Mucosa of descending colon (tissue), 3 donors: ENCODE results near the gene SPATS2L. TPM values are rescaled to one million over a fixed set of nuclear protein-coding genes. Genes with fewer than 3 reads are reported as not detected.
A peak's percentile ranks its signal among the peaks of the same experiment; 100 is the strongest.

Experiments used
- ATAC-seq: fragments of 200-7000 bp; cut with Tn5 transposase; one replicate; pipeline ENCODE4 v1.9.1; 2020; ENCODE audit warnings: mild to moderate bottlenecking, moderate library complexity
- DNase-seq, 3 donors: peaks; one replicate each; pipeline ENCODE4 v3.0.0-alpha.2; 2020
- H3K36me3 ChIP-seq: fragments of 200-600 bp; one replicate; pipeline ENCODE4 v1.8.0; 2021; ENCODE audit warnings: low read depth, mild to moderate bottlenecking
- H3K4me1 ChIP-seq: fragments of 200-600 bp; one replicate; pipeline ENCODE4 v1.8.0; 2021; ENCODE audit warnings: low read depth, mild to moderate bottlenecking
- H3K4me3 ChIP-seq: fragments of 200-600 bp; one replicate; pipeline ENCODE4 v1.8.0; 2021; ENCODE audit warnings: mild to moderate bottlenecking
- H3K9me3 ChIP-seq: fragments of 200-600 bp; one replicate; pipeline ENCODE4 v1.8.0; 2021; ENCODE audit warnings: mild to moderate bottlenecking
- CTCF ChIP-seq: fragments of 200-600 bp; IDR thresholded peaks from one replicate; pipeline ENCODE4 v1.8.0; 2022; ENCODE audit warnings: antibody characterized with exemption, mild to moderate bottlenecking
- intact Hi-C, 2 donors: fragments of 100-400 bp; cut with DNase I in 1 of 2; cut with micrococcal nuclease in 1 of 2; formaldehyde crosslinking; loops; one replicate each; pipeline versions ENCODE4 v1.11.0 to v1.11.1; 2022; cut with DNase I, micrococcal nuclease
- total RNA-seq, 3 donors: library from RNA; stranded (reverse); fragmentation: NEBNext Ultra II Directional in 2 of 3; extraction: Animal tissue kit (Norgen Biotek cat#: 25700) in 2 of 3; gene quantifications; one replicate each; pipeline versions ENCODE4 v1.2.1 to v1.2.4, GENCODE V29; 2021 to 2023
- donor health status: DM: no; HTN: no; CAD: no; lungs with moderate emphysema.
- donor health status: DM: no; HTN: no; CAD: no.
- donor health status: DM: no; HTN: yes; CAD: no.

Gene SPATS2L
- total RNA-seq, 3 donors from 2014 or later, result 160 to 238 (median 232) TPM

GRCh38 chr2:200525551-200525881 is 219.0 kb downstream of the SPATS2L start:
- ATAC-seq (no peak), DNase-seq (no peak)
- H3K4me1 ChIP-seq, result peaks cover 22% of the 10 kb centered on the region
- H3K4me3 ChIP-seq, result no peak overlapping the region
- H3K36me3 ChIP-seq, result no peaks in the 10 kb centered on the region
- no peaks in the 10 kb centered on the region for H3K9me3 ChIP-seq
- TF ChIP-seq CTCF, result no peak
- intact Hi-C loops, result no loop called here

- H3K4me3 ChIP-seq, result peak within 1 kb of the TSS; percentile 37
- intact Hi-C loops, result no loop called here
- H3K4me1 ChIP-seq, result peaks cover 22% of the 10 kb centered on the region
Measured at GRCh38 chr2:200525882-200526651, 219.6 kb downstream of the SPATS2L start, which contains the start of gene SGO2. Gene SGO2 (plus strand): TSS chr2:200526207. CDS start chr2:200532976, 6,769 bp downstream.

DNA sequence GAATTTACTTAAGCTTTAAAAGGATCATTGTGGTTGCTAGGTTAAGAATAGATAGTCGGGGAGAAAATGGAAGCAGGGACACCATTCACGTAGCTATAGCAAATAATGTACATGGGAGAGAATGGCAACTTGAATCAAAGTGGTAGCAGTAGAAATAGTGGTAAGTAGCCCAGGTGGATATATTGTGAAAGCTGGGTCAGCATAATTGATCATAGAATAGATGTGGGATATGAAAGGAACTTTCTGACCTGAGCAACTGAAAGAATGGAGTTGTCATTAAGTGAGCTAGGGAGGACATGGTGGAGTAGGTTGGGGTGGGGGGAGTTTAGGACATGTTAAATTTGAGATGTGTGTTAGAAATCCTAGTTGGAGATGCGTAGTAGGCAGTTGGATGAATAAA is 221.7 kb downstream of the SPATS2L start:
- Histone ChIP-seq H3K36me3 (no peaks in the 10 kb centered on the region), H3K4me1 (peaks cover 18% of the 10 kb centered on the region), H3K4me3 (no peak overlapping the region), H3K9me3 (no peaks in the 10 kb centered on the region)
- DNase-seq (no peak), ATAC-seq (no peak)
- TF ChIP-seq CTCF, result no peak
- intact Hi-C loops, result no loop called here

More at GRCh38 chr2:200525882-200526651, 219.6 kb downstream of the SPATS2L start, which contains the start of gene SGO2:
- ATAC-seq (peak; percentile 99), DNase-seq (peak; percentile 97 to 98 (median 97))
- no peaks in the 10 kb centered on the region for H3K36me3 ChIP-seq
- TF ChIP-seq CTCF, result no peak
- no peaks in the 10 kb centered on the region for H3K9me3 ChIP-seq

Other genes with a start within 250 kb of the SPATS2L start
- gene KCTD18, start 203.4 kb downstream of the SPATS2L start, total RNA-seq, result 10 to 100 TPM; 14.1 to 16.6 (median 14.8) TPM
- 1 to 10 TPM; 3.3 to 8.5 (median 3.8) TPM for gene SGO2, start 219.5 kb downstream of the SPATS2L start, total RNA-seq